Keratinocyte (primary cell): ENCODE measurements around the gene EGF. TPM values are rescaled to one million over a fixed set of nuclear protein-coding genes. Genes with fewer than 3 reads are reported as not detected.

ENCODE experiments used
- DNase-seq: peaks from one replicate; pipeline ENCODE4 v3.0.0-alpha.2; 2011; ENCODE audit warnings: low read depth, missing footprints, low spot score
- FAIRE-seq: peaks from 2 replicates; lab custom pipeline; 2011; peaks lifted over from hg19 to GRCh38; lab: Jason Lieb, UNC
- H2AFZ ChIP-seq: 2 replicates; pipeline ENCODE4 v1.6.0; 2012; ENCODE audit warnings: low read length, control low read depth, inconsistent platforms; ENCODE audit not compliant: control insufficient read depth
- H3K27ac ChIP-seq: 2 replicates; pipeline ENCODE4 v1.5.1; 2011; ENCODE audit warnings: low read length; ENCODE audit not compliant: control insufficient read depth, insufficient read depth
- H3K27me3 ChIP-seq: 3 replicates; pipeline ENCODE4 v1.6.0; 2011; ENCODE audit warnings: low read length; ENCODE audit not compliant: control insufficient read depth, insufficient read depth; ENCODE audit errors: extremely low read depth
- H3K36me3 ChIP-seq, 2 experiments: 2 replicates in 1 of 2; 3 replicates in 1 of 2; pipeline ENCODE4 v1.5.1; 2011; ENCODE audit warnings: low read length in 2 of 2, mild to moderate bottlenecking in 1 of 2; ENCODE audit not compliant: control insufficient read depth in 2 of 2, insufficient read depth in 2 of 2; ENCODE audit errors: extremely low read depth in 1 of 2
- H3K4me1 ChIP-seq: 3 replicates; pipeline ENCODE4 v1.5.1; 2011; ENCODE audit warnings: low read length; ENCODE audit not compliant: control insufficient read depth, insufficient read depth; ENCODE audit errors: extremely low read depth
- H3K4me2 ChIP-seq: 3 replicates; pipeline ENCODE4 v1.6.0; 2011; ENCODE audit warnings: low read depth, low read length; ENCODE audit not compliant: control insufficient read depth, insufficient read depth; ENCODE audit errors: extremely low read depth
- H3K4me3 ChIP-seq, 3 experiments: fragments of 200-600 bp in 1 of 3; sonication (generic) in 1 of 3; 2 replicates in 2 of 3; 3 replicates in 1 of 3; pipeline ENCODE4 v1.5.1; 2011 to 2016; ENCODE audit warnings: low read length in 3 of 3, mild to moderate bottlenecking in 3 of 3, control low read depth in 2 of 3, inconsistent platforms in 1 of 3, low read depth in 1 of 3, mixed read lengths in 1 of 3, mixed run types in 1 of 3, moderate library complexity in 1 of 3; ENCODE audit not compliant: control insufficient read depth in 2 of 3, insufficient read depth in 2 of 3; ENCODE audit errors: extremely low read depth in 1 of 3
- H3K79me2 ChIP-seq: 2 replicates; pipeline ENCODE4 v1.6.0; 2012; ENCODE audit warnings: low read length; ENCODE audit not compliant: control insufficient read depth, insufficient read depth
- H3K9ac ChIP-seq: 3 replicates; pipeline ENCODE4 v1.6.0; 2011; ENCODE audit warnings: low read length; ENCODE audit not compliant: control insufficient read depth, insufficient read depth; ENCODE audit errors: extremely low read depth
- H3K9me1 ChIP-seq: 3 replicates; pipeline ENCODE4 v1.6.0; 2011; ENCODE audit warnings: low read length; ENCODE audit not compliant: control insufficient read depth, insufficient read depth; ENCODE audit errors: extremely low read depth
- H3K9me3 ChIP-seq: 2 replicates; pipeline ENCODE4 v1.5.1; 2012; ENCODE audit warnings: low read depth, low read length; ENCODE audit not compliant: control insufficient read depth
- H4K20me1 ChIP-seq: 3 replicates; pipeline ENCODE4 v1.6.0; 2011; ENCODE audit warnings: low read length; ENCODE audit not compliant: control insufficient read depth, insufficient read depth; ENCODE audit errors: extremely low read depth
- CTCF ChIP-seq, 3 experiments: IDR thresholded peaks in 1 of 3; conservative IDR thresholded peaks in 1 of 3; optimal IDR thresholded peaks in 1 of 3; 2 replicates in 2 of 3; 3 replicates in 1 of 3; pipeline versions ENCODE3 to v1.5.1; 2011; ENCODE audit warnings: low read length in 3 of 3, mild to moderate bottlenecking in 3 of 3, moderate library complexity in 2 of 3, control low read depth in 1 of 3, inconsistent platforms in 1 of 3; ENCODE audit not compliant: insufficient read depth in 2 of 3; ENCODE audit errors: extremely low read depth in 1 of 3
- EZH2 ChIP-seq: IDR thresholded peaks from one replicate; pipeline ENCODE4 v1.6.1; 2012; ENCODE audit warnings: inconsistent platforms, mild to moderate bottlenecking, low read length, moderate library complexity
- dilution Hi-C: fragments of 300-500 bp; cut with MboI; formaldehyde crosslinking; loops from one replicate; pipeline ENCODE4 v1.7.0; 2020; ENCODE audit warnings: low sequenced_read_pairs; ENCODE audit not compliant: extremely low pct_ligation_motif_present
- polyA plus RNA-seq, 5 experiments: library from polyadenylated mRNA; depleted of rRNA in 3 of 5; stranded (reverse) in 3 of 5; stranded (forward) in 1 of 5; unstranded in 1 of 5; fragments of >200 nt; gene quantifications; 1 replicate in 1 of 5; 2 replicates in 3 of 5; 3 replicates in 1 of 5; pipeline versions ENCODE4 v1.2.1 to v1.2.3, GENCODE V29; 2011 to 2012; ENCODE audit warnings: missing spikeins in 2 of 5, low read depth in 1 of 5, low replicate concordance in 1 of 5

The EGF gene
- polyA plus RNA-seq, 1 donor (not counting 4 experiments of a cell fraction or from before 2014, with no cell fraction given), result 1.3 TPM

GRCh38 chr4:109969087-109969486, 56.4 kb downstream of the EGF start:
- TF ChIP-seq EZH2, result no peak
- no peak for TF ChIP-seq CTCF (optimal IDR thresholded peaks at IDR 0.05 in 1 of 3, IDR thresholded peaks at IDR 0.05 in 1 of 3, conservative IDR thresholded peaks at IDR 0.05 in 1 of 3; ENCODE audit: extremely low read depth in 1 of 3, insufficient read depth in 2 of 3, low read length in 3 of 3)
- FAIRE-seq (no peak), DNase-seq (no peak)
- no peak overlapping the region for H3K27ac ChIP-seq
- H3K27me3 ChIP-seq, result no peaks in the 10 kb centered on the region
- H3K9ac ChIP-seq, result no peak overlapping the region
- no peak overlapping the region for H3K4me3 ChIP-seq
- no peaks in the 10 kb centered on the region for H3K9me1 ChIP-seq
- no peaks in the 10 kb centered on the region for H4K20me1 ChIP-seq
- H3K4me1 ChIP-seq, result peaks cover 20% of the 10 kb centered on the region
- H3K36me3 ChIP-seq, result no peaks in the 10 kb centered on the region
- no peaks in the 10 kb centered on the region for H3K79me2 ChIP-seq
- H2AFZ ChIP-seq, result peak overlapping the region; percentile 31
- dilution Hi-C loops, result no loop called here
- no peak overlapping the region for H3K4me2 ChIP-seq
- no peaks in the 10 kb centered on the region for H3K9me3 ChIP-seq

GRCh38 chr4:109969919-109970318, 57.2 kb downstream of the EGF start:
- Histone ChIP-seq H3K4me3 (no peak overlapping the region), H3K9me1 (no peaks in the 10 kb centered on the region), H3K36me3 (no peaks in the 10 kb centered on the region), H3K27ac (no peak overlapping the region), H3K4me2 (no peak overlapping the region), H3K9me3 (no peaks in the 10 kb centered on the region), H3K27me3 (no peaks in the 10 kb centered on the region), H2AFZ (no peak overlapping the region), H3K9ac (no peak overlapping the region), H3K4me1 (peaks cover 20% of the 10 kb centered on the region), H3K79me2 (no peaks in the 10 kb centered on the region), H4K20me1 (no peaks in the 10 kb centered on the region)
- TF ChIP-seq EZH2, result no peak
- TF ChIP-seq CTCF (optimal IDR thresholded peaks at IDR 0.05 in 1 of 3, IDR thresholded peaks at IDR 0.05 in 1 of 3, conservative IDR thresholded peaks at IDR 0.05 in 1 of 3; ENCODE audit: extremely low read depth in 1 of 3, insufficient read depth in 2 of 3, low read length in 3 of 3), result no peak
- DNase-seq (no peak), FAIRE-seq (no peak)
- dilution Hi-C loops, result no loop called here
